ENCODE results near the gene SLC44A1.

SLC44A1 gene

DNA sequence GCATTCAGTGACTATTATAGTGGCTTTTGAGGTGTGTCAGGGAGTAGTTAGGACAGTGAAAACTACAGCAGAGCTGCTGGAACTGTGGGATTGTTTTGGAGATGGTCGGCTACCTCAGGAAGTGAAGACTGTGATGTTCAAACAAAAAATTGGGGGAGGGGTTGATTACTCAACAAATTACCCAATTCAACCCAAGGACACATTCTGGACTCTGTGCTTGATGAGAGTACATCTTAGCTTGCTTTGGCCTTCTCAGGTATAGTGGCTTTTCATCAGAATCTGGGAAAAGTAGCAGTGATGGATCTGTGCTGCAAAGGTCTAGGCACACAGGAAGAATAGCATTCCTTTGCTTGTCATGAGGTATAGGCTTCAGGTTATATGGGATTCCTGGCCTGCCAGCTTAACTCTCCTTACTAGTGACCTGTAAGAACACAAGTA is 47.0 kb downstream of the SLC44A1 start:
- Histone ChIP-seq H3K9me3 (no peaks in the 10 kb centered on the region), H3K4me3 (no peak overlapping the region), H3K27me3 (no peaks in the 10 kb centered on the region), H3K4me2 (no peak overlapping the region), H3K4me1 (no peaks in the 10 kb centered on the region), H3K36me3 (no peaks in the 10 kb centered on the region), H4K20me1 (no peaks in the 10 kb centered on the region), H3K27ac (no peak overlapping the region), H3K9ac (no peak overlapping the region)
- TF ChIP-seq Cebpa-rat (IDR thresholded peaks at IDR 0.05): no peak

- Histone ChIP-seq H3K4me1 (no peaks in the 10 kb centered on the region), H3K9ac (no peak overlapping the region), H4K20me1 (no peaks in the 10 kb centered on the region), H3K27me3 (no peaks in the 10 kb centered on the region), H3K9me3 (no peaks in the 10 kb centered on the region), H3K4me2 (no peak overlapping the region), H3K27ac (no peak overlapping the region), H3K36me3 (no peaks in the 10 kb centered on the region), H3K4me3 (no peak overlapping the region)
- TF ChIP-seq Cebpa-rat (IDR thresholded peaks at IDR 0.05): no peak
These were observed 47.5 kb downstream of the SLC44A1 start for GRCh38 chr9:105291938-105292337.

GRCh38 chr9:105293408-105293807 is 49.0 kb downstream of the SLC44A1 start:
- Histone ChIP-seq H4K20me1 (no peaks in the 10 kb centered on the region), H3K9me3 (no peaks in the 10 kb centered on the region), H3K4me2 (no peak overlapping the region), H3K27ac (no peak overlapping the region), H3K9ac (no peak overlapping the region), H3K36me3 (peaks cover 7% of the 10 kb centered on the region), H3K4me1 (no peaks in the 10 kb centered on the region), H3K27me3 (no peaks in the 10 kb centered on the region), H3K4me3 (no peak overlapping the region)
- no peak for TF ChIP-seq Cebpa-rat (IDR thresholded peaks at IDR 0.05)

GRCh38 chr9:105295201-105295550 is 50.7 kb downstream of the SLC44A1 start:
- H3K27ac ChIP-seq: no peak overlapping the region
- TF ChIP-seq Cebpa-rat (IDR thresholded peaks at IDR 0.05): no peak
- H3K9ac ChIP-seq: no peak overlapping the region
- no peaks in the 10 kb centered on the region for H4K20me1 ChIP-seq
- no peaks in the 10 kb centered on the region for H3K9me3 ChIP-seq
- no peaks in the 10 kb centered on the region for H3K27me3 ChIP-seq
- no peaks in the 10 kb centered on the region for H3K4me1 ChIP-seq
- H3K36me3 ChIP-seq: peaks cover 25% of the 10 kb centered on the region
- no peak overlapping the region for H3K4me2 ChIP-seq
- H3K4me3 ChIP-seq: no peak overlapping the region

GRCh38 chr9:105295986-105296385 is 51.5 kb downstream of the SLC44A1 start:
- Histone ChIP-seq H3K4me2 (no peak overlapping the region), H3K4me3 (no peak overlapping the region), H3K36me3 (peaks cover 33% of the 10 kb centered on the region), H3K4me1 (no peaks in the 10 kb centered on the region), H4K20me1 (no peaks in the 10 kb centered on the region), H3K9ac (no peak overlapping the region), H3K9me3 (no peaks in the 10 kb centered on the region), H3K27ac (no peak overlapping the region), H3K27me3 (no peaks in the 10 kb centered on the region)
- no peak for TF ChIP-seq Cebpa-rat (IDR thresholded peaks at IDR 0.05)

GRCh38 chr9:105296445-105296844 is 52.0 kb downstream of the SLC44A1 start:
- Histone ChIP-seq H3K27ac (no peak overlapping the region), H3K9me3 (no peaks in the 10 kb centered on the region), H4K20me1 (no peaks in the 10 kb centered on the region), H3K4me2 (no peak overlapping the region), H3K4me1 (no peaks in the 10 kb centered on the region), H3K36me3 (peaks cover 34% of the 10 kb centered on the region), H3K27me3 (no peaks in the 10 kb centered on the region), H3K9ac (no peak overlapping the region), H3K4me3 (no peak overlapping the region)
- TF ChIP-seq Cebpa-rat (IDR thresholded peaks at IDR 0.05): no peak

DNA sequence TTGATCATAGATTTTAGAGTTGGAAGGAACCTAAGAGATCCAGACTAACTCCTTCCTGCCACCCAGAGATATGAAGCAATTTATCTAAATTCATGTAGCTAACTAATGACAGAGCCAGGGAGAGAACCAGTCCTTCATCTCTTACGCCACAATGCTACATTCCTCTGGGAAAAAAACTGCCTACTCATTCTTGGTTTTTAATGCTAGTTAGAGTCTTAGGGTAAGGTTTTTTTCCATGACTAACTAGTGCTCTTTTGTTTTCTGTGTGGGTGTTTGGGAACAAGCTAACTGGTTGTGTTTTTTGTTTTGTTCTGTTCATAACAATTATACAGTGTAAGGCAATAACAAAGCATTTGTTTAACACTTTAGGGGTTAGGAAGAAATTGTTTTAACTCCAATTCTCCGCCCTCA is 52.4 kb downstream of the SLC44A1 start:
- Histone ChIP-seq H3K9me3 (no peaks in the 10 kb centered on the region), H3K27me3 (no peaks in the 10 kb centered on the region), H4K20me1 (no peaks in the 10 kb centered on the region), H3K4me3 (no peak overlapping the region), H3K4me2 (no peak overlapping the region), H3K9ac (no peak overlapping the region), H3K27ac (no peak overlapping the region), H3K36me3 (peaks cover 34% of the 10 kb centered on the region), H3K4me1 (no peaks in the 10 kb centered on the region)
- no peak for TF ChIP-seq Cebpa-rat (IDR thresholded peaks at IDR 0.05)

DNA sequence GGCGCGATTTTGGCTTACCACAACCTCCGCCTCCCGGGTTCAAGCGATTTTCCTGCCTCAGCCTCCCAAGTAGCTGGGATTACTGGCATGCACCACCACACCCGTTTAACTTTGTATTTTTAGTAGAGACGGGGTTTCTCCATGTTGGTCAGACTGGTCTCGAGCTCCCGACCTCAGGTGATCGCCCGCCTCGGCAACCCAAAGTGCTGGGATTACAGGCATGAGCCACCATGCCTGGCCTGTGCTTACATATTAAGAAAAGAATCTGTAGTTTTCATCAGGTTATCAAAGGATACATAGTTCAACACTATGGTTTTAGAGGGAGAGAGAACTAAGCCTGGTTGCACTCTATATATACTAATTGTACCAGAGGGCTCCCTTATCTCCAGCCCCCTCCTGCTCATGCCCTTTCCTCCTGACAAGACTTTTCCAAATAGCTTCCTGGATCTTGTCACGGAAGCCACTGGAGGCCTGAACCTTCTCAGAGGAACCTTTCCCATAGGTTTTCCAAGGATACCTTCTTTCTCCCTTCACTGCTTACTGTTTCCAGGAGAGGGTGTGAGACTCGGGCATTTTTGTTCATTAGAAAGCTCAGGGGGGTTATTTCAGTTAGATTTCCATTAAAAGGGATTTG is 53.1 kb downstream of the SLC44A1 start:
- H3K4me2 ChIP-seq: no peak overlapping the region
- H3K9ac ChIP-seq: no peak overlapping the region
- H3K27me3 ChIP-seq: no peaks in the 10 kb centered on the region
- no peaks in the 10 kb centered on the region for H3K4me1 ChIP-seq
- H4K20me1 ChIP-seq: no peaks in the 10 kb centered on the region
- no peak overlapping the region for H3K4me3 ChIP-seq
- no peak for TF ChIP-seq Cebpa-rat (IDR thresholded peaks at IDR 0.05)
- no peaks in the 10 kb centered on the region for H3K9me3 ChIP-seq
- H3K36me3 ChIP-seq: peaks cover 37% of the 10 kb centered on the region
- H3K27ac ChIP-seq: no peak overlapping the region

- Histone ChIP-seq H4K20me1 (no peaks in the 10 kb centered on the region), H3K36me3 (peaks cover 49% of the 10 kb centered on the region), H3K9ac (no peak overlapping the region), H3K9me3 (no peaks in the 10 kb centered on the region), H3K27me3 (no peaks in the 10 kb centered on the region), H3K27ac (no peak overlapping the region), H3K4me2 (no peak overlapping the region), H3K4me1 (no peaks in the 10 kb centered on the region), H3K4me3 (no peak overlapping the region)
- no peak for TF ChIP-seq Cebpa-rat (IDR thresholded peaks at IDR 0.05)
These were observed 54.9 kb downstream of the SLC44A1 start for GRCh38 chr9:105299190-105299854.

DNA sequence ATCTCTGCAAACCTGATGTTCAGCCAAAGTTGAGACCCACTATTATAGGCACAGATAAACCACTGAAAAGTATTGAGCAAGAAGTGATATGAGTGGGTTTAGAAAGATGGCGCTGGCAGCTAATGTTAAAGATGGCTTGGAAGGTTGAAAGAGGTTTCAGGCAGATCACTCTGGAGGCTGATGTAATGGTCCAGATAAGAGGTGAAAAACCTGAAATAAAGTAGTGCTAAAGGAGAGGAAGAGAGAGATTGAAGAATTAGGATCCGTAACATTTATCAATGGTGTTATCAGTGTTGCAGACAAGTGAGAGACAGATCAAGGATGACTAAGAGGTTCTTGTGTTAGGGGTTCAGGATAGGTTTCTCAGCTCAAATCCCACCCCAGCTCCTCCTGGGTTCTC is 58.3 kb downstream of the SLC44A1 start:
- Histone ChIP-seq H3K4me3 (no peak overlapping the region), H3K9ac (no peak overlapping the region), H3K27me3 (no peaks in the 10 kb centered on the region), H3K4me2 (no peak overlapping the region), H4K20me1 (no peaks in the 10 kb centered on the region), H3K27ac (no peak overlapping the region), H3K36me3 (peaks cover 44% of the 10 kb centered on the region), H3K4me1 (peaks cover 22% of the 10 kb centered on the region), H3K9me3 (no peaks in the 10 kb centered on the region)
- no peak for TF ChIP-seq Cebpa-rat (IDR thresholded peaks at IDR 0.05)
